Right ventricle myocardium inferior (tissue), 1 donor: ENCODE data around the gene MPV17L. TPM values are rescaled to one million over a fixed set of nuclear protein-coding genes. Genes with fewer than 3 reads are reported as not detected.
"Not testable (repeated sequence)": the region's sequence is repeated elsewhere in the genome, so short reads cannot be mapped to it uniquely, and the experiment has no call there.

ENCODE experiments used
- ATAC-seq: fragments of 200-7000 bp; cut with Tn5 transposase; one replicate; pipeline ENCODE4 v1.9.1; 2020; ENCODE audit warnings: mild to moderate bottlenecking, moderate library complexity
- DNase-seq: peaks from one replicate; pipeline ENCODE4 v3.0.0; 2021; ENCODE audit errors: missing footprints
- intact Hi-C: fragments of 100-400 bp; cut with DNase I; formaldehyde crosslinking; loops from one replicate; pipeline ENCODE4 v1.11.0; 2022
- total RNA-seq: library from RNA; stranded (reverse); fragmentation: NEBNext Ultra II Directional; extraction: Animal tissue kit (Norgen Biotek cat#: 25700); gene quantifications from one replicate; pipeline ENCODE4 v1.2.1, GENCODE V29; 2021
- donor health status: DM: no; HTN: yes; CAD: no; lungs with severe emphysema.

The MPV17L gene
- total RNA-seq, 1 donor from 2014 or later: 5.2 TPM

DNA sequence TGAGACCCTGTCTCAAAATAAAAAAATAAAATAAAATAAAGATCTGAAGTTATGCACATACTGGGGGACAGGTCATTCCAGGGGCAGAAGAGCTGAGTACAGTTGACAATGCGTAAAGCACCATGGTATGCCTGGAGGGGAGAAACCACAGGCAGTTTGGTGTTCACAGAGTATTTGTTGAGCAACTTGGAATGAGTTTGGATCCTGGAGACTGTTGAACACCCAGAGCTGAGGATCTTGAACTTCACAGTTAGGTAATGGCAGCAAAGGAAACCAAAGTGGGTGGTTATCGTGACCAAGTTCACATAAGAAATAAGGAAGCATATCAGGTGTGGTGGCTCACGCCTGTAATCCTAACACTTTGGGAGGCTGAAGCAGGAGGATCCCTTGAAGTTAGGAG, 8.5 kb downstream of the MPV17L start:
- intact Hi-C loops, DNase-seq, ATAC-seq: not testable (repeated sequence)

DNA sequence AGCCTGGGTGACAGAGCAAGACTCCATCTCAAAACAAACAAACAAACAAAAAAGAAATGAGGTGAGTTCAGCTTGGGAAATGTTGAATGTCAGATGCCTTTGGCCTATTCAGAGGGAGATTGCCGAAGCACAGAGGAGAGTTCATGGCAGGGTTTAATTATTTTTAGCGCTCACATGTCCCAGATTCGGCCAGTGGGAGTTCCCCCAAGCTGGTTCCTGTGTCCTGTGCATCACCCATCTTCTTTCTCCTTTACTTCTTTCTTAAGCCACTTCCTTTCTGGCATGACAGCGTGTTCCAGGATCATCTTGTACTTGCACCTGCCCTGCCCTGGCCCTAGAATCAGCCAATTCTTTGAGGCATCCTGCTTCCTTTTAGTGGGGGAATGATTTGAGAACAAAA, 9.2 kb downstream of the MPV17L start:
- DNase-seq (no peak), ATAC-seq (no peak)
- intact Hi-C loops: no loop called here

DNA sequence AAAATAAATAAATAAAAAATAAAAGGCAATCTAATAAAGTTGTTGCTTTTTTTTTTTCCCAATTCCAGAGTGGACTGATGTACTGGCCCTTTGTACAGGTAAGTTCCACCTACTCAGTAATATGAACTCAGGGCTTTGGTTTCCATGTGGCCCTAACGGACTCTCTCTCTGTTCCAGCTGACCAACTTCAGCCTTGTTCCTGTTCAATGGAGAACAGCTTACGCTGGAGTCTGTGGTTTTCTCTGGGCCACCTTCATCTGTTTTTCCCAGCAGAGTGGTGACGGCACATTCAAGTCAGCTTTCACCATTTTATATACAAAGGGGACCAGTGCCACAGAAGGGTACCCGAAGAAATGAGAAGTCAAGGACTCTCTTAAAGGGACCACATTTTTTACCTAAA, 12.2 kb downstream of the MPV17L start:
- ATAC-seq, intact Hi-C loops, DNase-seq: not testable (repeated sequence)

DNA sequence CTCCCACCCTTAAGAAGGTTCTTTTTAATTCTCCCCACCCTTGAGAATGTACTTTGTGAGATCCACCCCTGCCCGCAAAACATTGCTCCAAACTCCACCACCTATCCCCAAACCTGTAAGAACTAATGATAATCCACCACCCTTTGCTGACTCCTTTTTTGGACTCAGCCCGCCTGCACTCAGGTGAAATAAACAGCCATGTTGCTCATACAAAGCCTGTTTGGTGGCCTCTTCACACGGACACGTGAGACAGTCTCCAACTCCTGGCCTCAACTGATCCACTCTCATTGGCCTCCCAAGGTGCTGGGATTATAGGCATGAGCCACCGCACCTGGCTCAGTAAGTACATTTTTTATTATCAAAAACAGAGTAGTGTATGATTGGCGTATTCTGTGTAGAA, 13.9 kb downstream of the MPV17L start:
- ATAC-seq, intact Hi-C loops, DNase-seq: not testable (repeated sequence)

DNA sequence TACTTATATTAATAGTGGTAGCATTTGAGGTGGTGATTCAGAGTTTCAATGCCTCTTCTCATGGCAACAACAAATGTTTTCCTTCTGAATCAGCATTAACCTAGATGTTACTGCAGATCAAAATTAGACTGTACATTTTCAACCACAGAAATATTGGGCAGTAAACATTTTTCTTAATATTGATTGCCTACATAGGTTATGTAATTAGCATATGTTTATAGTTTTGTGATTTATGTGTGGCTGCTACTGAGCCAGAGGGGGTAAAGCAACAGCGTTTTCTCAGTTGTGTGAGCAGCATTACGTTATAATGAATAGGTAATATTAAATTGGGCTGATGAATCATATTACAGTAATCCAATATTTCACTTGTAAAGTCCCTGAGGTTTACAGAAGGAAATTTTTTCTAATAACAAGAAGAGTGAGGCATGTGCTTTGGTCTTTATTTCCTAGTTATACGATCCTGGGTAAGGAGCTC, 20.0 kb downstream of the MPV17L start:
- intact Hi-C loops: no loop called here

DNA sequence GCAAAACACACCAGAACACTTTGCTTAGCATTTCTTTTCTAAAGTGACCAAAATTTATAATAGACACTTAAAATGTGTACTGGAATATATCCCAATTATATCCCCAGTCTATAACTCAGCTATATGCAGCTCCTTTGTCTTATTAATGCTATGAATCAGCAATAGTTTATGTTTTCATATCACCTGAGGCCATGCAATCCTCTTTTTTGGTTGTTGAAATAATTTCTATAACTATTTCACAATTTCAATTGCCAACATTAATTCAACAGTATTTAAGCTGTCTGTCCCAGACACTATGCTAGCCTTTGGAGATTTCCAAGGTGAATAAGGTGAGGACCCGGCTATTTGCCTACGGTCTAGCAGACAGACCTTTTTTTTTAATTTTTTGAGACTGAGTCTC, 21.6 kb downstream of the MPV17L start:
- intact Hi-C loops: no loop called here
- no peak for DNase-seq
- ATAC-seq: no peak

More for the DNA sequence above, 20.0 kb downstream of the MPV17L start:
- no peak for ATAC-seq
- DNase-seq: no peak

DNA sequence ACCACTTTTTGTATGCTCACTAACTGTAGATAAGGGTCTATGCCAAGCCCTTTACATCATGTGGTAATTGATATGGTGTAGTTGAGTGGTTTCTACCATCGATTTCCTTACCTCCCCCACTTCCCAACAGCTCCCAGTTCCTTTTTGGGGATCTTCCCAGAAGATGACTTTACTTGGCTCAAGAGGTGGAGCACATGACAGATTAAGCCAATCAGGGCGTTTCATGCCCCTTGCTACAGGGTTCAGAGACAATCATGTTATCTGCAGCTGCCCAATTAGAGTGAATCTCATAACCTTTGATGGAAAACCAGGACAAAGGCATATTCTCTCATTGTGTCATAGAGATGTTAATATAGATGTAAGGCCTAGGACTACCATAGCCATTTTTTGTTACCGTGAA, 22.7 kb downstream of the MPV17L start:
- ATAC-seq (no peak), DNase-seq (no peak)

DNA sequence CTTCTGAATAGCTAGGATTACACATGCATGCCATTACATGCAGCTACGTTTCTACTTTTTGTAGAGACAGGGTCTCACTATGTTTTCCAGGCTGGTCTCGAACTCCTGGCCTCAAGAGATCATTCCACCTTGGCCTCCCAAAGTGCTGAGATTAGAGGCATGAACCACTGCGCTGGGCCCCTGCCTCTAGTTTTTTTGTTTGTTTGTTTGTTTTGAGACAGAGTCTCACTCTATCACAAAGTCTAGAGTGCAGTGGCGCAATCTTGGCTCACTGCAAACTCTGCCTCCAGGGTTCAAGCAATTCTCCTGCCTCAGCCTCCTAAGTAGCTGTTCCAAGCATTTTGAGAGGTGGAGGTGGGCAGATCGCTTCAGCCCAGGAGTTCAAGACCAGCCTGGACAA, 26.1 kb downstream of the MPV17L start:
- DNase-seq, intact Hi-C loops, ATAC-seq: not testable (repeated sequence)

More for the DNA sequence above, 22.7 kb downstream of the MPV17L start:
- intact Hi-C loops: no loop called here

DNA sequence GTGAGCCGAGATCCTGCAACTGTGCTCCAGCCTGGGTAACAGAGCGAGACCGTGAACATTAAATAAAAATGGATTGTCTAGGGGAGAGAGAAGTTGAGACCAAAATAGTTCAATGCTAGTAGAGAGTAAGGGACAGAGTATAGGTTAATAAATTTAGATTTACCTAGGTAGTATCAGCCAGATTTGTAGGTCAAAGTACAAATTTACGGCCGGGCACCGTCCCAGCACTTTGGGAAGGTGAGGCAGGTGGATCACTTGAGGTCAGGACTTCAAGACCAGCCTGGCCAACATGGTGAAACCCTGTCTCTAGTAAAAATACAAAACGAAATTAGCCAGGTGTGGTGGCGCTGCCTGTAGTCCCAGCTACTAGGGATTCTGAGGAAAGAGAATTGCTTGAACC, 26.7 kb downstream of the MPV17L start:
- intact Hi-C loops: no loop called here
- no peak for DNase-seq

DNA sequence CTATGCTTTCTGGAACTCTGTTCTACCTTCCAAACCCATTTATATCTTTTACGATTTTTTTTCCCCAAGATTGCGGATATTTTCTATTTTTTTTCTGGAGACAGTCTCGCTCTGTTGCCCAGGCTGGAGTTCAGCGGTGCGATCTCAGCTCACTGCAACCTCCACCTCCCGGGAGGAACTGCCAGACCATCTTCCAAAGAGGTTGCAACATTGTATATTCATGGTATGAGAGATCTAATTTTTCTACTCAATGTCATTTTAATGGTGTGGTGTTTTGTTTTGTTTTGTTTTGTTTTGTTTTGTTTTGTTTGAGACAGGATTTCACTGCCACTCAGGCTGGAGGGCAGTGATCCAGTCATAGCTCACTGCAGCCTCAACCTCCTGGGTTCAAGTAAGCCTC, 30.3 kb downstream of the MPV17L start:
- intact Hi-C loops: loop anchor here (5.0 kb wide), 2 partner anchors 216 to 276 kb away; partner anchors contain the start of gene MARF1

More for the DNA sequence above, 26.7 kb downstream of the MPV17L start:
- no peak for ATAC-seq

DNA sequence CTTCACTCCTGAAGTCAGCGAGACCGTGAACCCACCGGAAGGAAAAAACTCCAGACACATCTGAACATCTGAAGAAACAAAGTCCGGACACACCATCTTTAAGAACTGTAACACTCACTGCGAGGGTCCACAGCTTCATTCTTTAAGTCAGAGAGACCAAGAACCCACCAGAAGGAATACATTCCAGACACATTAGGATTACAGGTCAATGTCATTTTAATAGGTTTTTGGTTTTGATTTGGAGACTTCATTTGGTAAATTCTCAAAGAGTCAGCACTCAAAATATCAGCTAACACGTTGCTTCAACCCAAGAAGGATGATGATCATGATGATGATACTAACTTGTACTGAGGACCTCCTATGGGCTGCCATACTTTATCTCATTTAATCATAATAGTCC, 31.2 kb downstream of the MPV17L start:
- DNase-seq (no peak), ATAC-seq (no peak)
- intact Hi-C loops: loop anchor here (5.0 kb wide), 2 partner anchors 216 to 276 kb away; partner anchors contain the start of gene MARF1

More for the DNA sequence above, 30.3 kb downstream of the MPV17L start:
- ATAC-seq: no peak
- no peak for DNase-seq

DNA sequence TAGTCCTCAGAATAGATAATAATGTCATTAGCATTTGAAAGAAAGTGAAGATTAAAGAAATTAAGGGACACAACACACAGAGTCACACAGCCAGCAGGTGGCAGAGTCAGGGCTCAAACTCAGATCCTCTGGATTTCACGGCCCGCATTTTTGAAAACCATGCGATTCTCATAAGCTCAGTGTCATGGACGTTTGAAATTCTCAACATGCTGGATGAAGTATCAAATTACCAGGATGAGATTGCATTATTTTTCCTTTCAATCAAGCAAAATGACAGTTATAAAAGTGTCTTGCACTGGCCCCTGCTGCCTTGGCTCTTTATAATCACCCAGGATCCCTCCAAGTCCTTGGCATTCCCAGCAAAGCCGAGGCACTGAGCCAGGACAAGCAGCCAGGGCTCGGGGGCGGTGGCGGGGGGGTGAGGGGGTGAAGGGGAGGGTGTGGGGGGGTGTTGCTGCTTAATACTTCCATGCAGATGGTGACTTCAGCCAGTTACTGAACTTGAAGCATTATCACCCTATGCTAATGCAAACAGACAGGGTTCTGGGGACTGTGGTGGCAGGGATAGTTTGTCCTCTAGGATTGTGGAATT, 32.2 kb downstream of the MPV17L start:
- peak; percentile 86 for ATAC-seq
- peak; percentile 83 for DNase-seq

DNA sequence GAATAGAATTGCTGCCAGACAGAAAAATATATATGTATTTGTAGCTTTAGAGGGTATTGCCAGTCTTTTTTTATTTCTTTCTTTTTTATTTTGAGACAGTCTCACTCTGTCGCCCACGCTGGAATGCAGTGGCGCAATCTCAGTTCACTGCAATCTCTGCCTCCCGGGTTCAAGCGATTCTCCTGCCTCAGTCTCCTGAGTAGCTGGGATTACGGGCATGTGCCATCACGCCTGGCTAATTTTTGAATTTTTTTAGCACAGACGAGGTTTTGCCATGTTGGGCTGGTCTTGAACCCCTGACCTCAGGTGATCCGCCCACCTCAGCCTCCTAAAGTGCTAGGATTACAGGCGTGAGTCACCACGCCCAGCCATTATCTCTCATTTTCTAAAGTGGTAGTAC, 35.3 kb downstream of the MPV17L start:
- intact Hi-C loops, DNase-seq, ATAC-seq: not testable (repeated sequence)

More for the DNA sequence above, 32.2 kb downstream of the MPV17L start:
- intact Hi-C loops: loop anchor here (2.0 to 5.0 kb wide), 3 partner anchors 123 to 275 kb away; partner anchors contain the start of gene MARF1

DNA sequence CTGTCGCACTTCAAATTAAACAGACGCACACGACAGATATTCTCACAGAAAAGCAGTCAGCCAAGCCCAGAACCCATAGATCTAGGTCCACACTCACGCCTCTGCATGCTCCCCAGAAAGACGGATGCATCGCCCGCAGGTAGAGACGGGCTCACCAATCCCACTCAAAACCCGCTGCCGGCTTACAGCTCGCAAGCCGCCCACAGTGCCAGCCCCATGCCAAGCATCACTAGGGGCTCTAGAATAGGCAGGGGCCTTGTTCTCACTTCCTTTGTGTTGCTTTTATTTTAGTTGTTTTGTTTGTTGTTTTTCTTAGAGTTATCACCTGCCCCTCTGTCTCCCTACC, 38.5 kb downstream of the MPV17L start:
- ATAC-seq (peak; percentile 4), DNase-seq (no peak)
- intact Hi-C loops: no loop called here

DNA sequence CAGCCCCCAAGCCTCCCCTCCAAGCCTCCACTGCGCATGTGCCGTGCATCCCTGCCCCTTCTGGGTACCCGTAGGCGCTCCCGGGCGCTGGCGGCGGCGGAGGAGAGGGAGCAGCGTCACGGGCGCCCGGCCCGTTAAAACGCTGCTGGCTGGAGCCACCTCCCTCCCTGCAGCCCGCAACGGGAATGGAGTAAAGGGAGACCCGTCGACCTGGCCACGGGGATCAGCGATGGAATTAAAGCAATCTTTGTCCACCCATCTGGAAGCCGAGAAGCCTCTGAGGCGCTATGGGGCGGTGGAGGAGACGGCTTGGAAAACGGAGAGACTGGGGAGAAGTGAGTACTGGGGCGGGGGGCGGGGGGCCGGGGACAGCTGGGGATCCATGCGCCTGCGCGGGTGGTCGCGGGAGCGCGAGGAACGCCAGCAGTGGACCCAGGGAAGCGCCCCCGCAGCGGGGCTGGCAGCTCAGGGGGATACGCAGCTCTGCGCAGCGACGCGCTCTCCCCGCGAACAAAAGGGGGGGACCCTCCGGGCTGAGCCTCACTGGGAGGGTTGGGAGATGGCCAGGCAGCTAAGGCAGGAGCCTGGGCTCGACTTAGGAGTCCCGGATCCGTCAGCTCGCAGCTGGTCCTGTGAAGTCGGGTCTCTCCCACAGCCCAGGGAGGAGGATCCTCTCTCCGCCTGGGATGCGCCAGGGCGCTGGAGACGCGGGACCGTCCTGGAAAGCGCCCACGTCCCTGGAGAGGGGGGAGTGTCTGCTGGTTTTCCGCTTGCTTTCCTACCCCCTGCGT, 39.1 kb downstream of the MPV17L start, which contains the start of gene BMERB1:
TSS of gene BMERB1 (plus strand) at position 164 of the 791 bp plus-strand sequence. CDS start at position 230, 66 bp downstream.
- intact Hi-C loops: no loop called here
- ATAC-seq: peak; percentile 94
- peak; percentile 82 for DNase-seq

DNA sequence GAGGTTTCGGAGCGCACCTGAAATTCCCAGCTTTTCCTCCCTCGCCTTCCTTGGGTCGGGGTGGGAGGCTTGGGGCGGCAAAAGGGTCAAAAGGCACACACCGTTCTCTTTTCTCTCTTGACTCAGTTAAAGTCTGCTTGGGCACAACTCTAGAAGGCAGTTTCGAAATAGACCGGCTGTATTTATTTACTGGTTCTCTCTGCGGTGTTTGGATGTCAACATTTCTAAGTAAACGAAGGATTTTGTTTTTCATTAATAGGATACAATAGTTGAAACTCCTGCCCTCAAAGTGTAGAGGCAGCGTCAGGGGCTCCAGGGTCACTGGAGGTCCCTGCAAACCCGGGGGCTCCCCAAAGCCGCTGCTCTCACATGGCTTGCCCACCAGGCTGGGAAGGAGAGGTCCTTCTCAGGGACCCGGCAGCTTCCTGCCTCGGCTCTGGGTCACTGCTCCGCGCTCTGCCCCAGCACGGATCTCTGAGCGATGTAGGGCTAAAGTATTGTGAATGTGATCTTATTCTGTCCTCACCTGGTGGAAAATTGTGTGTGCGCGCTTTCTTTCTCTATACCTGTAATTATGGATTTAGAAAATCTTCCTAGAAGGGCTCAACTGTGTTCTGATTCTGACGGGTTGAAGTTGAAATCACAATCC, 39.8 kb downstream of the MPV17L start:
- no peak for DNase-seq
- no peak for ATAC-seq
- intact Hi-C loops: no loop called here

DNA sequence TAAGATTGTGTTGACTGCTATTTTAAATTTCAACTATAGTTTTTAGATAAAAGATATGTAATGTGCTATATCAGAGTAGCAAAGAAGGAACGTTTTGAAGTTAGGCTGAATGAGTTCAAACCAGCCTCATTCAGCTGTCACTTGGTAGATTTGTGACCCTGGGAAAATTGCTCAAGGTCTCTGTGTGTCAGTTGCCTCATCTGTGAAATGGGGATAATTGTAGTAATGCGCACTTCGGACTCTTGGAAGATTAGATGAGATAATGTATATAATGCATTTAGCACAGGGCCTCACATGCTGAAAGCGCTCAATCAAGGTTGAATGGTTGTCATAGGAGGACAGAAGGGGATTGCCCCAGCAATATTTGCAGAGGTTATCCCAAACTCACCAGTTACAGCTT, 43.5 kb downstream of the MPV17L start:
- ATAC-seq (no peak), DNase-seq (no peak)
- intact Hi-C loops: no loop called here

DNA sequence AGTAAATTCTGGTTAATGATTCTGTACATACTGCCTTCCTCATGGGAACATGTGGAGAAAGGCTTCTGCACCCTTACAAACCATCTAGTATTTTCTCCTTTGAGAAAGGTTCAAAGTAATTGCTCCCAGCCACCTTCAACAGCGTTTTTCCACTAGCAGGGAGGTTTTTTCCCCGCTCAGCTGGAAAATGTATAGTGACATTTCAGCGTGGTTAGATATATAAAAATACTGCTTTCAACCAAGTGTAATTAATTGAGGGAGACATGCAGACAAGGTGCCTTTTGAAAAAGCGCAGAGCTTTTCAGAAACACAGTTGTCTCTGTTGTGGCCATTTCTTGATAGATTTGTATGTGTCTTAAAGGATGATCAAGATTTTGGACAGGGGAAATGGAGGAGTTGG, 44.0 kb downstream of the MPV17L start:
- ATAC-seq: no peak
- intact Hi-C loops: no loop called here
- no peak for DNase-seq

DNA sequence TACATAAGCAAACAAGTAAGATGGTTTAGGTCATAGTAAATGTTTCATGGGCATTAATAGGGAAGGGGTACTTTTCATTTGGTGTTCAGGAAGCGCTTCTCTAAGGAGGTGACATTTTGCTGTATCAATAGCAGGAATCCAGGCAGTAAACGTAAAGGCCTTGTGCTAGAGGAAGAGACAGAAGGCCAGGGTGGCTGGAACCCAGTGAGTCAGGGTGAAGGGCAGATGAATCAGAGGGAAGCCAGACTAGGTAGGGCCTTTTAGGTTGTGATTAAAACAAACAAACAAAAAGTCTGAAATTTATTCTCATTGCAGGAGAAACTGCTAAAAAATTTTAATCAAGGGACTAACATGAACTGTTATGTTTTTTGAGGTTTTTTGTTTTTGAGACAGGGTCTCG, 45.3 kb downstream of the MPV17L start:
- ATAC-seq (no peak), DNase-seq (no peak)
- intact Hi-C loops: no loop called here
